ENCODE measurements around the gene MEP1B. TPM values are rescaled to one million over a fixed set of nuclear protein-coding genes. Genes with fewer than 3 reads are reported as not detected.
"Not testable (repeated sequence)": the region's sequence is repeated elsewhere in the genome, so short reads cannot be mapped to it uniquely, and the experiment has no call there.

The MEP1B gene
- total RNA-seq, 2 donors from 2014 or later: not detected

DNA sequence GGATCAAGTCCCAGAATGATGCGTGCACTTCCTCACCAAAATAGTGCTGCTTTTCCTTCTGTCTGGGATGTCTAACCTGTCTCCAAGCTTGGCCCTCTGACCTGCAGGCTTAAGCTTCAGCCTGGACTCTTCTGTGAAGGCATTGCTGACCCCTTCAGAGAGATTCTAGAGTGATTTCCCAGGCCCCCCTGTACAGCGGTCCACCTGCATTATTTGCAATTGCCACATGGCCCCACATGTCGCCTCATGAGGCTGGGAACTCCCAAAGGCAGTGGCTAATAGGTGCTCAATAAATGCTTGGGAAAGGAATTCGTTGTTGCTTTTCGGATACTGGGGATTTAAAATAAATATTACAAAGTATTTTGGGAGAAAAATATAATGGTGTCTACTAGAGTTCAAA, 32.3 kb upstream of the MEP1B start:
- DNase-seq (no peak), ATAC-seq (no peak)
- Histone ChIP-seq H3K27ac (no peak overlapping the region), H3K36me3 (replicated peaks in 1 of 2; ENCODE audit: insufficient read depth in 1 of 2, low read depth in 2 of 2) (no peaks in the 10 kb centered on the region), H3K9me3 (no peaks in the 10 kb centered on the region), H3K4me3 (no peak overlapping the region), H3K4me1 (peaks cover 8% of the 10 kb centered on the region), H3K27me3 (no peaks in the 10 kb centered on the region)
- intact Hi-C loops (cut with DNase I): no loop called here
- TF ChIP-seq POLR2A (IDR thresholded peaks at IDR 0.05) (no peak), CTCF (IDR thresholded peaks at IDR 0.05) (no peak)
- WGBS, 2 donors: 57 to 62% methylated on average over 5 of the region's 5 CpGs

GRCh38 chr18:32158108-32158624, 31.7 kb upstream of the MEP1B start:
- peaks cover 8% of the 10 kb centered on the region for H3K4me1 ChIP-seq
- peak; percentile 64 to 95 (median 90) for TF ChIP-seq CTCF (IDR thresholded peaks at IDR 0.05)
- no peak for TF ChIP-seq POLR2A (IDR thresholded peaks at IDR 0.05)
- H3K36me3 ChIP-seq (replicated peaks in 1 of 2; ENCODE audit: insufficient read depth in 1 of 2, low read depth in 2 of 2): no peaks in the 10 kb centered on the region
- DNase-seq (peak; percentile 80 to 87 (median 82)), ATAC-seq (peak; percentile 98)
- H3K27ac ChIP-seq: no peak overlapping the region
- no peaks in the 10 kb centered on the region for H3K9me3 ChIP-seq
- WGBS, 2 donors: 8 to 12% methylated on average over 22 of the region's 22 CpGs
- no peaks in the 10 kb centered on the region for H3K27me3 ChIP-seq
- intact Hi-C loops (cut with DNase I): loop anchor here (2.0 kb wide), 1 partner anchor 395 kb away; no protein-coding TSS in a partner anchor
- H3K4me3 ChIP-seq: no peak overlapping the region

DNA sequence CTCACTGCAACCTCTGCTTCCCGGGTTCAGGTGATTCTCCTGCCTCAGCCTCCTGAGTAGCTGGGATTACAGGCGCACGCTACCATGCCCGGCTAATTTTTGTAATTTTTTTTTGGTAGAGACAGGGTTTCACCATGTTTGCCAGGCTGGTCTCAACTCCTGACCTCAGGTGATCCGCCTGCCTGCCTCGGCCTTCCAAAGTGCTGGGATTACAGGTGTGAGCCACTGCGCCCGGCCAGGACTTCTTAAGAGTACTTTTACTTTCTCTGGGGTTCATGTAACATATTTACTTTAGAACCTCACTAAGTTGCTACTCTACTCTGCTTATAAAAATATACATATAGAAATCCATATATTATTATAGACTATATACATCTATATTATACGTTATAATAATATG, 31.2 kb upstream of the MEP1B start:
- not testable (repeated sequence) for H3K27me3 ChIP-seq; H3K4me3 ChIP-seq; H3K27ac ChIP-seq; H3K9me3 ChIP-seq; H3K4me1 ChIP-seq; H3K36me3 ChIP-seq (replicated peaks in 1 of 2; ENCODE audit: insufficient read depth in 1 of 2, low read depth in 2 of 2); ATAC-seq; DNase-seq
- 69 to 78% methylated on average over 9 of the region's 9 CpGs for WGBS, 2 donors
- intact Hi-C loops (cut with DNase I): loop anchor here (2.0 kb wide), 1 partner anchor 394 kb away; no protein-coding TSS in a partner anchor

- intact Hi-C loops (cut with DNase I): no loop called here
- peaks cover 8% of the 10 kb centered on the region for H3K4me1 ChIP-seq
- H3K27me3 ChIP-seq: no peaks in the 10 kb centered on the region
- no peaks in the 10 kb centered on the region for H3K36me3 ChIP-seq (replicated peaks in 1 of 2; ENCODE audit: insufficient read depth in 1 of 2, low read depth in 2 of 2)
- no peak for ATAC-seq
- WGBS, 2 donors: 64 to 74% methylated on average over 2 of the region's 2 CpGs
- DNase-seq: no peak
- H3K9me3 ChIP-seq: no peaks in the 10 kb centered on the region
- TF ChIP-seq CTCF (IDR thresholded peaks at IDR 0.05) (no peak), POLR2A (IDR thresholded peaks at IDR 0.05) (no peak)
- H3K27ac ChIP-seq: no peak overlapping the region
- H3K4me3 ChIP-seq: no peak overlapping the region
Observed at GRCh38 chr18:32160547-32160946, 29.3 kb upstream of the MEP1B start.

- WGBS, 2 donors: 73 to 77% methylated on average over 3 of the region's 3 CpGs
- intact Hi-C loops (cut with DNase I): no loop called here
- H3K27me3 ChIP-seq: no peaks in the 10 kb centered on the region
- H3K4me1 ChIP-seq: no peaks in the 10 kb centered on the region
- no peak overlapping the region for H3K4me3 ChIP-seq
- H3K9me3 ChIP-seq: no peaks in the 10 kb centered on the region
- TF ChIP-seq POLR2A (IDR thresholded peaks at IDR 0.05) (no peak), CTCF (IDR thresholded peaks at IDR 0.05) (no peak)
- no peaks in the 10 kb centered on the region for H3K36me3 ChIP-seq (replicated peaks in 1 of 2; ENCODE audit: insufficient read depth in 1 of 2, low read depth in 2 of 2)
- no peak overlapping the region for H3K27ac ChIP-seq
- no peak for DNase-seq
- ATAC-seq: no peak
Observed at GRCh38 chr18:32167980-32168730, 21.7 kb upstream of the MEP1B start.
